MM.1S (cell line): Measurements from ENCODE around the gene FAM174C.

ENCODE experiments used
- DNase-seq: peaks from one replicate; pipeline ENCODE4 v3.0.0-alpha.2; 2015
- H2AFZ ChIP-seq: fragments of 300-600 bp; sonication (generic); 2 replicates; pipeline ENCODE4 v1.6.0; 2016; ENCODE audit warnings: antibody characterized with exemption, low read length
- H3F3A ChIP-seq: fragments of 300-600 bp; sonication (generic); 2 replicates; pipeline ENCODE4 v1.6.1; 2016; ENCODE audit warnings: mild to moderate bottlenecking, antibody characterized with exemption, low read length, moderate library complexity, mixed read lengths; ENCODE audit not compliant: insufficient read depth
- H3K27ac ChIP-seq: fragments of 300-600 bp; sonication (generic); 2 replicates; pipeline ENCODE4 v1.5.1; 2016; ENCODE audit warnings: mild to moderate bottlenecking, low read length
- H3K27me3 ChIP-seq: fragments of 300-600 bp; sonication (generic); replicated peaks from 2 replicates; pipeline ENCODE4 v1.6.0; 2016; ENCODE audit warnings: low read length; ENCODE audit not compliant: insufficient read depth
- H3K36me3 ChIP-seq: fragments of 300-600 bp; sonication (generic); replicated peaks from 2 replicates; pipeline ENCODE4 v1.6.1; 2016; ENCODE audit warnings: mild to moderate bottlenecking, low read length, mixed read lengths; ENCODE audit not compliant: insufficient read depth
- H3K4me1 ChIP-seq: fragments of 300-600 bp; sonication (generic); 2 replicates; pipeline ENCODE4 v1.6.1; 2016; ENCODE audit warnings: low read length, mixed read lengths
- H3K4me2 ChIP-seq: fragments of 300-600 bp; sonication (generic); 2 replicates; pipeline ENCODE4 v1.6.0; 2016; ENCODE audit warnings: low read depth, low read length
- H3K4me3 ChIP-seq: fragments of 300-600 bp; sonication (generic); 2 replicates; pipeline ENCODE4 v1.5.1; 2016; ENCODE audit warnings: low read length, mixed read lengths
- H3K79me2 ChIP-seq: fragments of 300-600 bp; sonication (generic); 2 replicates; pipeline ENCODE4 v1.6.1; 2016; ENCODE audit warnings: mixed run types, low read length, mixed read lengths
- H3K9ac ChIP-seq: fragments of 300-600 bp; sonication (generic); 2 replicates; pipeline ENCODE4 v1.6.1; 2016; ENCODE audit warnings: low read length, mixed read lengths
- H3K9me2 ChIP-seq: fragments of 300-600 bp; sonication (generic); replicated peaks from 2 replicates; pipeline ENCODE4 v1.6.1; 2016; ENCODE audit warnings: mild to moderate bottlenecking, low read length, mixed read lengths; ENCODE audit not compliant: insufficient read depth
- H3K9me3 ChIP-seq: fragments of 300-600 bp; sonication (generic); replicated peaks from 2 replicates; pipeline ENCODE4 v1.6.1; 2016; ENCODE audit warnings: mild to moderate bottlenecking, low read length, mixed read lengths; ENCODE audit not compliant: insufficient read depth
- H4K20me1 ChIP-seq: fragments of 300-600 bp; sonication (generic); 2 replicates; pipeline ENCODE4 v1.6.1; 2016; ENCODE audit warnings: mild to moderate bottlenecking, low read length, moderate library complexity, mixed read lengths; ENCODE audit not compliant: insufficient read depth
- CTCF ChIP-seq: fragments of 300-600 bp; sonication (generic); IDR thresholded peaks from 2 replicates; pipeline ENCODE4 v1.5.1; 2016; ENCODE audit warnings: antibody characterized with exemption, low read length, mixed read lengths
- EZH2 ChIP-seq: fragments of 300-600 bp; sonication (generic); optimal IDR thresholded peaks from 2 replicates; pipeline ENCODE3; 2017; ENCODE audit warnings: low read depth, mild to moderate bottlenecking, antibody characterized with exemption, low read length, mixed read lengths
- EZH2phosphoT487 ChIP-seq: fragments of 300-600 bp; sonication (generic); IDR thresholded peaks from 2 replicates; pipeline ENCODE4 v1.6.1; 2018; ENCODE audit warnings: antibody characterized with exemption, low read length

The FAM174C gene

GRCh38 chr19:1307755-1308303, 32.5 kb downstream of the FAM174C start:
- no peak overlapping the region for H3K4me2 ChIP-seq
- H2AFZ ChIP-seq = no peak overlapping the region
- no peaks in the 10 kb centered on the region for H3K9me3 ChIP-seq
- H3K4me1 ChIP-seq = no peaks in the 10 kb centered on the region
- TF ChIP-seq EZH2phosphoT487 = no peak
- no peak for TF ChIP-seq EZH2
- no peak for TF ChIP-seq CTCF
- H3K9ac ChIP-seq = no peak overlapping the region
- no peaks in the 10 kb centered on the region for H3K9me2 ChIP-seq
- DNase-seq = no peak
- H3K4me3 ChIP-seq = no peak overlapping the region
- H3F3A ChIP-seq = no peaks in the 10 kb centered on the region
- H3K79me2 ChIP-seq = no peaks in the 10 kb centered on the region
- H4K20me1 ChIP-seq = no peaks in the 10 kb centered on the region
- no peak overlapping the region for H3K27ac ChIP-seq
- peaks cover 87% of the 10 kb centered on the region for H3K27me3 ChIP-seq
- H3K36me3 ChIP-seq = no peaks in the 10 kb centered on the region

DNA sequence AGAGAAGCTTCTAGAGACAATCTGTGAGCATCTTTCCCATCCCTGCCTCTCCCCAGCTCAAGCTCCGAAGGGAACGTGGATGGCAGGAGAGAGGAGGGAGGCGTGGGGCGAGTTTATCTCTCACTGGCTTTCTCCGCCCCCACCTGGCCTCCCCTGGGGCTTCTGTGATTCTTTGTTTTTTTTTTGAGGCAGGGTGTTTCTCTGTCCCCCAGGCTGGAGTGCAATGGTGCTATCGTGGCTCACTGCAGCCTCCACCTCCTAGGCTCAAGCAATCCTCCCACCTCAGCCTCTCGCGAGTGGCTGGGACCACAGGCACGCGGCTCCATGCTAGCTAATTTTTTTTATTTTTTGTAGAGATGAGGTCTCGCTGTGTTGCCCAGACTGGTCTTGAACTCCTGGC, 33.4 kb downstream of the FAM174C start:
- Histone ChIP-seq H3K4me1 (no peaks in the 10 kb centered on the region), H3K36me3 (no peaks in the 10 kb centered on the region), H3K79me2 (no peaks in the 10 kb centered on the region), H3K9me2 (no peaks in the 10 kb centered on the region), H2AFZ (no peak overlapping the region), H3K27me3 (peaks cover 87% of the 10 kb centered on the region), H4K20me1 (no peaks in the 10 kb centered on the region), H3K9ac (no peak overlapping the region), H3K27ac (no peak overlapping the region), H3F3A (no peaks in the 10 kb centered on the region), H3K4me3 (no peak overlapping the region), H3K4me2 (no peak overlapping the region), H3K9me3 (no peaks in the 10 kb centered on the region)
- no peak for DNase-seq
- TF ChIP-seq CTCF (no peak), EZH2phosphoT487 (no peak), EZH2 (no peak)

DNA sequence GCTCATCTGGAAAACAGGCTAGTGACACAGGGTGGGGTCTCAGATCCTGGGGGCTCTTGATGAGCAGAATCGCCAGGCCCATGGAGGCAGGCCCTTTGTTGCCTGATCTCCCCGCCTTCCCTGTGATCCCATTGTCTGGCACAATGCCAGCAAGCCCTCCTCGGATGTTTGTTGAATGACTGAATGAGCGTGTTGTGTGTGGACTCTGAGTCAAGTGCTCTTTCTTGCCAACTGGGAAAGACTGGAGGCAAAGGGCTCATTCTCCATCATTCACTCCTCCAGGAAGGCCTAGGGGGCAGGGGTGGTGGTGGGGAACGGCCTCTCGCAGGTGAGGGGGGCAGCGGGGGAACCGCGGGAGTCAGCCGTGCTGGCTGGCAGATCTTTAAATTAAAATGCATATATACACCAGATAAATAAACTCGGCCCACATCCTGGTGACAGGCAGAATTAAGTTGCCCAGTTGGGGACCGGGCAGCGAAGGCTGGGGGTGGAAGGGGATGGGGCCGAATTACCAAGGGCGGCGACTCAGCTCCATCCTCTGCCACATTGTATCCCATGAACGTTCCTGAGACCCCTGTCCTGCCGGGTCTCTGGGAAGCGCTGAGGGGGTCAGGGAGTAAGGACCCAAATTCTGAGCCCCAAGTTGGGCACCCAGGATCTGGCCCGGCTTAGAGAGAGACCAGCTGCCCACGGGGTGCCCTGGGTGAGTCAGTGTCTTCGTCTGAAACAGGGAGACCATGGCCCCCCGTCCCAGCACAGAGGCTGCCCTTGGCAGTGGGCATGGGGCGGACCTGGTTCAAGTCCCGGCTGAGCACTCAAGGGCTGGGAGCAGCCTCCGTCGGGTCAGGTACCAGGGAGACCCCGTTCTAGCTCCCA, 34.9 kb downstream of the FAM174C start:
- no peak overlapping the region for H3K27ac ChIP-seq
- no peaks in the 10 kb centered on the region for H3K9me3 ChIP-seq
- H3K4me1 ChIP-seq = no peaks in the 10 kb centered on the region
- no peaks in the 10 kb centered on the region for H3F3A ChIP-seq
- no peaks in the 10 kb centered on the region for H3K9me2 ChIP-seq
- H3K9ac ChIP-seq = no peak overlapping the region
- no peak overlapping the region for H2AFZ ChIP-seq
- TF ChIP-seq CTCF (no peak), EZH2 (peak; percentile 1)
- H4K20me1 ChIP-seq = no peaks in the 10 kb centered on the region
- no peaks in the 10 kb centered on the region for H3K36me3 ChIP-seq
- DNase-seq = no peak
- H3K4me2 ChIP-seq = no peak overlapping the region
- H3K4me3 ChIP-seq = no peak overlapping the region
- no peaks in the 10 kb centered on the region for H3K79me2 ChIP-seq
- peaks cover 87% of the 10 kb centered on the region for H3K27me3 ChIP-seq
